ENCODE data around the gene UBE2G2. TPM values are rescaled to one million over a fixed set of nuclear protein-coding genes. Genes with fewer than 3 reads are reported as not detected.

UBE2G2 gene
- total RNA-seq, 1 experiment from 2014 or later = 121 TPM

- no peak overlapping the region for H3T11ph ChIP-seq (ENCODE audit: low read length)
- H3K4me1 ChIP-seq (ENCODE audit: insufficient read depth, low read length) = no peaks in the 10 kb centered on the region
- no peak for TF ChIP-seq CTCF (conservative IDR thresholded peaks at IDR 0.05)
- H3K27me3 ChIP-seq (ENCODE audit: insufficient read depth, low read length) = no peaks in the 10 kb centered on the region
- no peak overlapping the region for H2BK5ac ChIP-seq (ENCODE audit: insufficient read length, low read length)
- no peak overlapping the region for H2BK20ac ChIP-seq (ENCODE audit: low read depth, low read length, poor library complexity, severe bottlenecking)
- peaks cover 4% of the 10 kb centered on the region; the same call in 1 of the 2 replicates for H3K79me2 ChIP-seq (ENCODE audit: insufficient read depth, low read length)
- no peak overlapping the region for H2BK15ac ChIP-seq (ENCODE audit: low read depth, low read length)
- no peak overlapping the region for H3K14ac ChIP-seq (ENCODE audit: insufficient read depth, low read length)
- no peak overlapping the region for H2AFZ ChIP-seq (ENCODE audit: low read length)
- no CpG with 5 or more reads among the region's 17 CpGs for WGBS (ENCODE audit: extremely low coverage, insufficient read length, low lambda C conversion rate)
- no peak overlapping the region for H3K9ac ChIP-seq (ENCODE audit: extremely low read depth, insufficient read length, low read length)
- no peaks in the 10 kb centered on the region for H3K23me2 ChIP-seq (ENCODE audit: insufficient read length, low read depth, low read length, poor library complexity, severe bottlenecking)
- no peak overlapping the region for H3K56ac ChIP-seq (ENCODE audit: insufficient read length, low read depth, low read length)
- no peaks in the 10 kb centered on the region for H3K9me3 ChIP-seq (ENCODE audit: control insufficient read depth, low read depth, low read length)
- H4K20me1 ChIP-seq (ENCODE audit: control insufficient read depth, insufficient read depth, insufficient read length) = no peaks in the 10 kb centered on the region
- no peak overlapping the region for H3K27ac ChIP-seq (ENCODE audit: insufficient read length, low read depth, low read length)
- no peak for DNase-seq
- H2BK120ac ChIP-seq (ENCODE audit: low read depth, low read length, poor library complexity, severe bottlenecking) = no peak overlapping the region
- H2BK12ac ChIP-seq (ENCODE audit: insufficient read length, low read depth, low read length) = no peak overlapping the region
- no peak overlapping the region for H3K4me2 ChIP-seq (ENCODE audit: insufficient read depth, insufficient read length, low read length)
- no peak overlapping the region for H4K5ac ChIP-seq (ENCODE audit: insufficient read length, low read depth, low read length)
- H3K79me1 ChIP-seq (ENCODE audit: insufficient read depth, low read depth, low read length, poor library complexity, severe bottlenecking) = no peaks in the 10 kb centered on the region
- Mint-ChIP-seq H3K27ac (peak overlapping the region in 2 of 3 experiments; percentile 81 to 86; a peak in 2 of 7 replicates), H3K9me3 (no peaks in the 10 kb centered on the region; a peak in 1 of 5 replicates), H3K27me3 (ENCODE audit: low read depth) (no peaks in the 10 kb centered on the region), H3K4me3 (no peak overlapping the region; a peak in 1 of 5 replicates), H3K4me1 (no peaks in the 10 kb centered on the region; a peak in 1 of 4 replicates), H3K36me3 (ENCODE audit: insufficient read depth in 1 of 3, low read depth in 3 of 3) (peaks cover 26 to 67% (median 40%) of the 10 kb centered on the region in 3 experiments)
- H3K23ac ChIP-seq (ENCODE audit: insufficient read length, low read depth, low read length) = no peak overlapping the region
- no peak overlapping the region for H3K4ac ChIP-seq (ENCODE audit: low read depth, low read length)
- H4K8ac ChIP-seq (replicated peaks; ENCODE audit: insufficient read length, low read depth, low read length) = no peak overlapping the region
- no peak overlapping the region for H3K18ac ChIP-seq (ENCODE audit: insufficient read length, low read depth, low read length)
- no peak overlapping the region for H2AK5ac ChIP-seq (ENCODE audit: insufficient read length, low read length)
- no peak overlapping the region for H4K91ac ChIP-seq (ENCODE audit: insufficient read length, low read depth, low read length)
Measured at GRCh38 chr21:44779417-44780136, 22.0 kb downstream of the UBE2G2 start.

Measured in H9 (cell line).